Lung (tissue), 12 donors: ENCODE results near the gene LSM4. TPM values are rescaled to one million over a fixed set of nuclear protein-coding genes. Genes with fewer than 3 reads are reported as not detected.

ENCODE experiments used
- ATAC-seq: fragments of 200-7000 bp; cut with Tn5 transposase; one replicate; pipeline ENCODE4 v1.9.1; 2020; ENCODE audit warnings: moderate number of reproducible peaks; ENCODE audit not compliant: insufficient read depth, low FRiP score
- DNase-seq, 3 donors: peaks; one replicate each; pipeline ENCODE4 v3.0.0-alpha.2; 2013 to 2017
- H3K27ac ChIP-seq, 2 donors: one replicate each; pipeline ENCODE4 v1.5.1; 2013; ENCODE audit warnings: mild to moderate bottlenecking in 2 of 2, moderate library complexity in 2 of 2, control low read depth in 1 of 2, inconsistent platforms in 1 of 2, low read depth in 1 of 2, low read length in 1 of 2
- H3K27me3 ChIP-seq, 3 donors: one replicate each; pipeline ENCODE4 v1.5.1; 2013; ENCODE audit warnings: low read length in 2 of 3; ENCODE audit not compliant: control insufficient read depth in 3 of 3, insufficient read depth in 3 of 3
- H3K36me3 ChIP-seq, 4 donors: one replicate each; pipeline ENCODE4 v1.5.1; 2013; ENCODE audit warnings: low read length in 4 of 4, mild to moderate bottlenecking in 1 of 4, moderate library complexity in 1 of 4; ENCODE audit not compliant: control insufficient read depth in 4 of 4, insufficient read depth in 4 of 4
- H3K4me1 ChIP-seq, 5 donors: one replicate each; pipeline ENCODE4 v1.5.1; 2013; ENCODE audit warnings: low read length in 5 of 5, mild to moderate bottlenecking in 2 of 5, moderate library complexity in 1 of 5; ENCODE audit not compliant: control insufficient read depth in 5 of 5, insufficient read depth in 5 of 5
- H3K4me3 ChIP-seq: one replicate; pipeline ENCODE4 v1.5.1; 2013; ENCODE audit warnings: mild to moderate bottlenecking, control low read depth, moderate library complexity
- H3K9ac ChIP-seq, 2 donors: one replicate each; pipeline ENCODE4 v1.5.1; 2013; ENCODE audit warnings: low read length in 2 of 2, control low read depth in 1 of 2; ENCODE audit not compliant: insufficient read depth in 1 of 2
- H3K9me3 ChIP-seq, 4 donors: one replicate each; pipeline ENCODE4 v1.5.1; 2013; ENCODE audit warnings: low read length in 3 of 4, mild to moderate bottlenecking in 1 of 4, moderate library complexity in 1 of 4; ENCODE audit not compliant: control insufficient read depth in 4 of 4, insufficient read depth in 3 of 4
- CTCF ChIP-seq: IDR thresholded peaks from 2 replicates; pipeline ENCODE4 v1.5.1; 2012; ENCODE audit warnings: mild to moderate bottlenecking; ENCODE audit errors: control extremely low read depth, extremely low read depth
- WGBS, 2 donors: extraction: QIAGEN DNeasy Blood & Tissue Kit; methylation state at CpG; one replicate each; pipeline ENCODE4 v1.1.7; 2013; 5-methylcytosine and 5-hydroxymethylcytosine counted together
- polyA plus RNA-seq, 2 donors: library from polyadenylated mRNA; stranded (reverse); fragments of 200-250 nt; gene quantifications; one replicate each; pipeline ENCODE4 v1.2.1, GENCODE V29; 2013
- total RNA-seq, 2 donors: library from RNA; depleted of rRNA in 1 of 2; stranded (reverse); fragments of >200 nt in 1 of 2; gene quantifications; one replicate each; pipeline ENCODE4 v1.2.1, GENCODE V29; 2014 to 2021
- donor health status: control.
- donor health status: control.
- donor health status: Bipolar disorder and iron deficiency.
- donor health status: healthy.
- donor health status: DM: yes; HTN: yes; CAD: no.

The LSM4 gene
- total and polyA plus RNA-seq, 4 donors = 67.7 to 217 (median 114) TPM

GRCh38 chr19:18274781-18275356, 48.0 kb downstream of the LSM4 start:
- peak; percentile 81 to 89 (median 81) for DNase-seq
- Histone ChIP-seq H3K27me3 (no peaks in the 10 kb centered on the region), H3K4me1 (peaks cover 0 to 20% (median 10%) of the 10 kb centered on the region in 5 donors), H3K27ac (peak overlapping the region; percentile 64 to 70), H3K9me3 (no peaks in the 10 kb centered on the region), H3K9ac (peak overlapping the region in 1 of 2 donors; percentile 17), H3K36me3 (peaks cover 0 to 18% (median 13%) of the 10 kb centered on the region in 4 donors), H3K4me3 (no peak overlapping the region)
- ATAC-seq = peak; percentile 36
- TF ChIP-seq CTCF = no peak
- 38 to 68% methylated on average over 13 of the region's 13 CpGs for WGBS, 2 donors

GRCh38 chr19:18274219-18274780, 48.6 kb downstream of the LSM4 start, which contains the start of gene IQCN:
Gene IQCN, minus strand, starts transcription at chr19:18274452. Its CDS starts 4,974 bp downstream, at chr19:18269478.
- Histone ChIP-seq H3K4me1 (peaks cover 0 to 20% (median 10%) of the 10 kb centered on the region in 5 donors), H3K27me3 (no peaks in the 10 kb centered on the region), H3K27ac (peak within 1 kb of the TSS; percentile 64 to 70), H3K9me3 (no peaks in the 10 kb centered on the region), H3K4me3 (no peak within 1 kb of the TSS), H3K9ac (peak within 1 kb of the TSS in 1 of 2 donors; percentile 17), H3K36me3 (peaks cover 0 to 18% (median 13%) of the 10 kb centered on the region in 4 donors)
- 82 to 84% methylated on average over 9 of the region's 9 CpGs for WGBS, 2 donors
- TF ChIP-seq CTCF = no peak
- DNase-seq (peak in 2 of 3 donors; percentile 76), ATAC-seq (no peak)

GRCh38 chr19:18273561-18274218, 49.2 kb downstream of the LSM4 start:
- no peak for TF ChIP-seq CTCF

More at GRCh38 chr19:18273561-18274218, 49.2 kb downstream of the LSM4 start:
- no peak overlapping the region for H3K9ac ChIP-seq
- H3K36me3 ChIP-seq = peaks cover 0 to 13% (median 10%) of the 10 kb centered on the region in 4 donors
- H3K27ac ChIP-seq = peak overlapping the region in 1 of 2 donors; percentile 3
- no peaks in the 10 kb centered on the region for H3K27me3 ChIP-seq
- WGBS, 2 donors = 88 to 93% methylated on average over 13 of the region's 13 CpGs
- no peak for ATAC-seq
- H3K4me3 ChIP-seq = no peak overlapping the region
- peaks cover 0 to 19% (median 7%) of the 10 kb centered on the region in 5 donors for H3K4me1 ChIP-seq
- H3K9me3 ChIP-seq = no peaks in the 10 kb centered on the region
- peak in 2 of 3 donors; percentile 34 to 44 for DNase-seq
